IPS-18a (cell line): ENCODE data around the gene ZDHHC14.

ENCODE experiments used
- H3K27ac ChIP-seq: one replicate; pipeline ENCODE4 v1.5.1; 2013; ENCODE audit warnings: low read length
- H3K27me3 ChIP-seq: one replicate; pipeline ENCODE4 v1.6.1; 2013; ENCODE audit warnings: mild to moderate bottlenecking, low read length; ENCODE audit not compliant: control insufficient read depth, insufficient read depth
- H3K36me3 ChIP-seq: one replicate; pipeline ENCODE4 v1.6.1; 2013; ENCODE audit warnings: low read depth, low read length; ENCODE audit not compliant: control insufficient read depth
- H3K4me1 ChIP-seq: one replicate; pipeline ENCODE4 v1.6.1; 2013; ENCODE audit warnings: low read depth, low read length; ENCODE audit not compliant: control insufficient read depth
- H3K4me3 ChIP-seq: one replicate; pipeline ENCODE4 v1.5.1; 2013; ENCODE audit warnings: low read length
- H3K9ac ChIP-seq: one replicate; pipeline ENCODE4 v1.6.1; 2013; ENCODE audit warnings: mild to moderate bottlenecking, low read length, moderate library complexity
- H3K9me3 ChIP-seq: one replicate; pipeline ENCODE4 v1.6.1; 2013; ENCODE audit warnings: low read depth, low read length; ENCODE audit not compliant: control insufficient read depth

The ZDHHC14 gene

GRCh38 chr6:157644043-157644810 is 263.2 kb downstream of the ZDHHC14 start:
- H3K9ac ChIP-seq: no peak overlapping the region
- no peak overlapping the region for H3K27ac ChIP-seq
- H3K4me3 ChIP-seq: no peak overlapping the region
- no peaks in the 10 kb centered on the region for H3K27me3 ChIP-seq
- H3K9me3 ChIP-seq: no peaks in the 10 kb centered on the region
- H3K4me1 ChIP-seq: peaks cover 5% of the 10 kb centered on the region
- no peaks in the 10 kb centered on the region for H3K36me3 ChIP-seq

DNA sequence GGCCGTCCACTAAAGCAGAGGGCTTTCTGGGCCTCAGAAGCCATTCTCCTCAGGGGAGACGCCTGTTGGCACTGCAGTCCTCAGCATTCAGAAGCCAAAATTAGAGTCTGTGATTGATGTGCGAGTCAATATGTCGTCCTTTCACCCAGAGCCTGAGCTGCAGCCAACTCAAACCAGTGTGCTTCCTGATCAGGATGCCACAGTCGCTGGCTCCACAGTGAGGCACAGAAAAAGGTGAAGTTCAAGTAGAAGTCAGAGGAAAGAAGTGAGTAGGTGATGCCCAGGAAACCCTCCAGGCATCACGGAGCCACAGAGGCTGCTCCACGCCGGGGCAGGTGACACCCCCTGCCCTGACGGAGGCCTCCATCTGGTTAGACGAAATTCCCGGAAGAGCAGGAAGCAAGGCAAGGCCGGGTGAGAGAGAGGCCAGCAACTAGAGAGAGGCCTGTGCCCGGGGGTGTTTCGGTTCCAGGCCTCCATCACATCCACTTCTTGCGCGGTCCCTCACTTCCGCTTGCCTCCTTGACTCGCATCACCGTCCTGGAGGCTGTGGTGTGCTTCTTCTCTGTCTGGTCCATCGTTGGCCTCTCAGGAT is 264.3 kb downstream of the ZDHHC14 start:
- H3K9ac ChIP-seq: no peak overlapping the region
- H3K36me3 ChIP-seq: no peaks in the 10 kb centered on the region
- no peaks in the 10 kb centered on the region for H3K27me3 ChIP-seq
- H3K9me3 ChIP-seq: no peaks in the 10 kb centered on the region
- no peak overlapping the region for H3K4me3 ChIP-seq
- H3K4me1 ChIP-seq: peaks cover 5% of the 10 kb centered on the region
- H3K27ac ChIP-seq: no peak overlapping the region

DNA sequence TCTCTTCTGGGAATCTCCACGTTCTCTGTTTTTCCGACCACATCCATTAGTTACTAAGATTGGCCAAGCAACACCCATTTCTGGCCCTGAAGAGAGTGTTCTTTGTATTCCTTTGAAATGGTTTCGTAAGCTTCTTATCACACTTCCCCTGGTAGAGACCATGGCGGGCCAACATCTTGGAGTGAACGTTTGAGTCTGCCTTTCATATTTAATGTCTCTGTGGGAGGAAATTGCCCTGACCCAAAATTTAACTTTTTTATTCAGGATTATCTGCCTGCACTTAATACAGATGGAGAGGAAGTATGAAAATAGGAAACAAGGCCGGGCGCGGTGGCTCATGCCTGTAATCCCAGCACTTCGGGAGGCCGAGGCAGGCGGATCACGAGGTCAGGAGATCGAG is 265.0 kb downstream of the ZDHHC14 start:
- H3K27me3 ChIP-seq: no peaks in the 10 kb centered on the region
- H3K4me3 ChIP-seq: no peak overlapping the region
- H3K27ac ChIP-seq: no peak overlapping the region
- H3K9me3 ChIP-seq: no peaks in the 10 kb centered on the region
- no peak overlapping the region for H3K9ac ChIP-seq
- H3K36me3 ChIP-seq: no peaks in the 10 kb centered on the region
- peaks cover 5% of the 10 kb centered on the region for H3K4me1 ChIP-seq

GRCh38 chr6:157647261-157647915 is 266.4 kb downstream of the ZDHHC14 start:
- Histone ChIP-seq H3K9ac (no peak overlapping the region), H3K4me3 (no peak overlapping the region), H3K27ac (no peak overlapping the region), H3K27me3 (no peaks in the 10 kb centered on the region), H3K4me1 (peaks cover 5% of the 10 kb centered on the region), H3K9me3 (no peaks in the 10 kb centered on the region), H3K36me3 (no peaks in the 10 kb centered on the region)

DNA sequence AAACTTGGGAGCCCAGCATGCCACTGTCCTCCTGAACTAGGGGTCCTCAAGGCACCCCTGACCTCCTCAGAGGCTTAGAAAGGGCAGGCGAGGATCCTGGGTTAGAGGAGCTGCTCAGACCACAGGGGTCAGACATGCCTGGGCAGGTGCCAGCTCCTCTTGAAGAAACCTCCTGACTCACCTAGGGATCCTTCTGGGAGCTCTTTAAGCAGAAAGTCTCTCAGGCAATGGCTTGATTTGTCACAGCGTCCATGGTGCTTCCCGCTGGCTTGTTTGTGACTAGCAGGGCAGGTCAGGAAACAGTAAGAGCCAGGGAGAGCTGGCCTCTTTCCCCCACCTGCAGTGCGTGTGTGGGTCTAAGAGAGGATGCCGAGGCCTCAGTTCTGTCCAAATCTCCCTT is 267.6 kb downstream of the ZDHHC14 start:
- H3K4me3 ChIP-seq: no peak overlapping the region
- no peaks in the 10 kb centered on the region for H3K36me3 ChIP-seq
- peaks cover 5% of the 10 kb centered on the region for H3K4me1 ChIP-seq
- no peaks in the 10 kb centered on the region for H3K9me3 ChIP-seq
- no peak overlapping the region for H3K27ac ChIP-seq
- H3K27me3 ChIP-seq: no peaks in the 10 kb centered on the region
- H3K9ac ChIP-seq: no peak overlapping the region

DNA sequence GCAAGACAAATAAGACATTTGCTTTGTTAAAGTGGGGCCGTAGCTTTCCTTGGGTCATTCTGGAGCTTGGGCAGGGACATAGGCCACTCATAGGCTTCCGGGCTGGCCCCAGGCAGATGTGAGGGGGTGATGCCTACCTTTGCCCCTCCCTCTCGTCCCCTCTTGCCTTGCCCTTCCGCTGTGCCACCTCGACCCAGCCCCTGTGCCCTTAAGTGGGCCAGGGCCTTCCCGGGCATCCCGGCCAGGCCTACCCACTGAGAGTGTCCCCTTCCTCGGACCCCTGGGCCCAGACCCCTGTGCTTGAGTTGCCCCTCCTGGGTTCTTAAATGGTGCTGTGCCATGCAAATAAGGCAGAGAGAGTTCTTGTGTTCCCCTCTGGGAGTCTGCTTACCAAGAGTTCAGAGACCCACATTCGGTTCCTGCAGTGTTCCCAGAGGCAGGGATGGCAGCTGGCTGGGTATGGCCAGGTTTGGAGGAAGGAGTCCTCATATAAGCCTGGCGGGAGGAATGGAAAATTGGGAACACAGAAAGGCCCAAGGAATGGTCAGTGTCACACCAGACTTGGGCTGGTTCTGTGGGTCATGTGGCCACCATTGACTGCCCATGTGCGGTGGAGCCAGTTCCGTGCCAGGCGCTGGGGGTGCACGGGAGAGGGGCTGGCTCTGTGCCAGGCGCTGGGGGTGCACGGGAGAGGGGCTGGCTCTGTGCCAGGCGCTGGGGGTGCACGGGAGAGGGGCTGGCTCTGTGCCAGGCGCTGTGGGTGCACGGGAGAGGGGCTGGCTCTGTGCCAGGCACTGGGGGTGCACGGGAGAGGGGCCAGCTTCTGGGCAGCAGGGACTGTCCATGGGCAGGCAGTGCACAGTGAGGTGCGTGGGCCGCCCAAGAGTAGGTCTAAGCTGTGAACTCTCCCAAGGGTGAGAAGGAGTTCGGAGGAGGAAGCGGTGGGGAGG is 268.6 kb downstream of the ZDHHC14 start:
- no peak overlapping the region for H3K4me3 ChIP-seq
- no peak overlapping the region for H3K27ac ChIP-seq
- peaks cover 5% of the 10 kb centered on the region for H3K4me1 ChIP-seq
- H3K27me3 ChIP-seq: no peaks in the 10 kb centered on the region
- no peaks in the 10 kb centered on the region for H3K9me3 ChIP-seq
- no peak overlapping the region for H3K9ac ChIP-seq
- H3K36me3 ChIP-seq: no peaks in the 10 kb centered on the region

GRCh38 chr6:157650261-157650640 is 269.3 kb downstream of the ZDHHC14 start:
- Histone ChIP-seq H3K9ac (no peak overlapping the region), H3K4me1 (peaks cover 5% of the 10 kb centered on the region), H3K27ac (no peak overlapping the region), H3K27me3 (no peaks in the 10 kb centered on the region), H3K9me3 (no peaks in the 10 kb centered on the region), H3K36me3 (no peaks in the 10 kb centered on the region), H3K4me3 (no peak overlapping the region)

GRCh38 chr6:157650801-157651200 is 269.8 kb downstream of the ZDHHC14 start:
- Histone ChIP-seq H3K4me1 (peaks cover 5% of the 10 kb centered on the region), H3K36me3 (no peaks in the 10 kb centered on the region), H3K9me3 (no peaks in the 10 kb centered on the region), H3K27me3 (no peaks in the 10 kb centered on the region), H3K27ac (no peak overlapping the region), H3K9ac (no peak overlapping the region), H3K4me3 (no peak overlapping the region)

DNA sequence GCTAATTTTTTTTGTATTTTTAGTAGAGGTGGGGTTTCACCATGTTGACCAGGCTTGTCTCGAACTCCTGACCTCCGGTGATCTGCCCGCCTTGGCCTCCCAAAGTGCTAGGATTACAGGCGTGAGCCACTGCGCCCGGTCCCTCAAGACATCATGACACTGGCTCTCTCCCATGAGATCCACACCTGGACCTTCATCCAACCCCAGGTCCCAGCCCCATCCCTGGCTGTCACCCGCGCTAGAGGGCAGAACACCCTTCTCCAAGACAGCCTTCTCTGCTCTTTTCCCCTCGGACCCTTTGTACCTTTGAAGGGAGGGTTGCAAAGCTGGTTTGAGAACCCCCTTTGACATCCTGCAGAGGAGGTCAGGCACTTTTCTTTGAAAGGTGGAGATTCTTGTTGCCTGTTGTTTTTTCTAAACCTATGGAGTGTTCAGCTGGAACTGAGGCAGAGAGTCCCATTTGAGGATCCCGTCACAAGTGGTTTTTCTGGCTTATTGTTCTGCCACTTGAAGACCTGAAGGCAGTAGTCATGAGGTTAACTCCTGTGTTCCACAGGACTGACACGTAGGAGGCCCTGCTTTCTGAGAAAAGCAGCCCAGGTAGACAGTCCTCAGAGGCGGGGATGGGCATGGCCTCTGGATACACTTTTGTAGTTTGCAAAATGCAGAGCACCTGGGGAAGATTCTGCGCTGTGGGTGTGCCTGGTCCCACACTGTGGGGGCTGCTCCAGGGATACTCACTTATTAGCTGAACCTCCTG is 270.9 kb downstream of the ZDHHC14 start:
- Histone ChIP-seq H3K4me1 (peaks cover 5% of the 10 kb centered on the region), H3K9me3 (no peaks in the 10 kb centered on the region), H3K4me3 (no peak overlapping the region), H3K27ac (no peak overlapping the region), H3K9ac (no peak overlapping the region), H3K27me3 (no peaks in the 10 kb centered on the region), H3K36me3 (no peaks in the 10 kb centered on the region)

GRCh38 chr6:157652601-157653363 is 271.8 kb downstream of the ZDHHC14 start:
- Histone ChIP-seq H3K4me1 (peaks cover 5% of the 10 kb centered on the region), H3K27ac (no peak overlapping the region), H3K4me3 (no peak overlapping the region), H3K36me3 (no peaks in the 10 kb centered on the region), H3K9ac (no peak overlapping the region), H3K27me3 (no peaks in the 10 kb centered on the region), H3K9me3 (no peaks in the 10 kb centered on the region)
